ENCODE data around the gene LPCAT4.

- TF ChIP-seq EZH2 (IDR thresholded peaks at IDR 0.05; ENCODE audit: borderline replicate concordance) (no peak), CTCF (IDR thresholded peaks at IDR 0.05; ENCODE audit: poor library complexity) (no peak), EZH2phosphoT487 (IDR thresholded peaks at IDR 0.05; ENCODE audit: low read depth, severe bottlenecking, unreplicated experiment) (no peak)
These were observed 13.4 kb downstream of the LPCAT4 start for GRCh38 chr15:34353627-34354026.
